WTC11 (cell line): ENCODE measurements around the gene MAP3K5. TPM values are rescaled to one million over a fixed set of nuclear protein-coding genes. Genes with fewer than 3 reads are reported as not detected.
"Not testable (repeated sequence)": the region's sequence is repeated elsewhere in the genome, so short reads cannot be mapped to it uniquely, and the experiment has no call there.

Experiments used
- ATAC-seq: fragments of 200-7000 bp; cut with Tn5 transposase; 2 replicates; pipeline ENCODE4 v1.10.0; 2021; ENCODE audit warnings: mild to moderate bottlenecking, moderate library complexity
- CTCF ChIA-PET: fragments of 300-600 bp; sonication (Branson Sonifier 250); formaldehyde crosslinking; loops from one replicate; lab custom pipeline; 2021; ENCODE audit warnings: antibody characterized with exemption; lab: Charles Lee
- POLR2A ChIA-PET: fragments of 350-600 bp; sonication (Branson Sonifier 250); formaldehyde crosslinking; loops from one replicate; lab custom pipeline; 2021; ENCODE audit warnings: antibody characterized with exemption; lab: Charles Lee
- DNase-seq: peaks from one replicate; pipeline ENCODE4 v3.0.0; 2021; ENCODE audit warnings: low spot score
- H3K27ac Mint-ChIP-seq: 2 replicates; pipeline ENCODE4 v1.8.0; 2021; ENCODE audit warnings: mixed read lengths
- H3K27me3 Mint-ChIP-seq: 2 replicates; pipeline ENCODE4 v1.8.0; 2021; ENCODE audit warnings: low read depth, mild to moderate bottlenecking, moderate library complexity, mixed read lengths
- H3K36me3 Mint-ChIP-seq: 2 replicates; pipeline ENCODE4 v1.8.0; 2021; ENCODE audit warnings: mixed read lengths
- H3K4me1 Mint-ChIP-seq: 2 replicates; pipeline ENCODE4 v1.8.0; 2022; ENCODE audit warnings: mixed read lengths
- H3K4me3 Mint-ChIP-seq: 2 replicates; pipeline ENCODE4 v1.8.0; 2021; ENCODE audit warnings: mild to moderate bottlenecking, moderate library complexity, mixed read lengths
- H3K9me3 Mint-ChIP-seq: 2 replicates; pipeline ENCODE4 v1.8.0; 2021; ENCODE audit warnings: mixed read lengths
- CREB1 ChIP-seq: sonication (generic); formaldehyde crosslinking; IDR thresholded peaks from 2 replicates; pipeline ENCODE4 v1.8.0; 2023; ENCODE audit warnings: mild to moderate bottlenecking, missing genetic modification reagents
- FOXK1 ChIP-seq: sonication (generic); formaldehyde crosslinking; IDR thresholded peaks from 2 replicates; pipeline ENCODE4 v1.8.0; 2022; ENCODE audit warnings: mild to moderate bottlenecking, moderate library complexity, missing genetic modification reagents
- IRF2 ChIP-seq: sonication (generic); formaldehyde crosslinking; IDR thresholded peaks from 2 replicates; pipeline ENCODE4 v1.8.0; 2022; ENCODE audit warnings: low read depth, missing genetic modification reagents, borderline replicate concordance
- JUN ChIP-seq: sonication (generic); formaldehyde crosslinking; IDR thresholded peaks from 2 replicates; pipeline ENCODE4 v1.8.0; 2023; ENCODE audit warnings: mild to moderate bottlenecking, missing genetic modification reagents
- MYBL2 ChIP-seq: sonication (generic); formaldehyde crosslinking; IDR thresholded peaks from 2 replicates; pipeline ENCODE4 v1.8.1; 2023; ENCODE audit warnings: mild to moderate bottlenecking, moderate library complexity, missing genetic modification reagents
- NR1H2 ChIP-seq: sonication (generic); formaldehyde crosslinking; IDR thresholded peaks from 2 replicates; pipeline ENCODE4 v1.9.0; 2021; ENCODE audit warnings: mild to moderate bottlenecking, moderate library complexity, missing genetic modification reagents
- PRRX2 ChIP-seq: fragments of 250-450 bp; sonication (Bioruptor Pico); IDR thresholded peaks from 2 replicates; pipeline ENCODE4 v1.8.0; 2021; ENCODE audit warnings: mild to moderate bottlenecking
- RORB ChIP-seq: fragments of 250-450 bp; sonication (Bioruptor Pico); IDR thresholded peaks from 2 replicates; pipeline ENCODE4 v1.9.0; 2021; ENCODE audit warnings: mild to moderate bottlenecking
- TEAD1 ChIP-seq: sonication (generic); formaldehyde crosslinking; IDR thresholded peaks from 2 replicates; pipeline ENCODE4 v1.8.0; 2022; ENCODE audit warnings: mild to moderate bottlenecking, missing genetic modification reagents
- TP53 ChIP-seq: sonication (generic); formaldehyde crosslinking; IDR thresholded peaks from 2 replicates; pipeline ENCODE4 v1.8.1; 2023; ENCODE audit warnings: mild to moderate bottlenecking, missing genetic modification reagents
- ZNF232 ChIP-seq: sonication (generic); formaldehyde crosslinking; IDR thresholded peaks from 2 replicates; pipeline ENCODE4 v1.8.0; 2022; ENCODE audit warnings: mild to moderate bottlenecking, missing genetic modification reagents
- ZNF396 ChIP-seq: fragments of 250-450 bp; sonication (Bioruptor Pico); IDR thresholded peaks from 2 replicates; pipeline ENCODE4 v1.8.0; 2021; ENCODE audit warnings: mild to moderate bottlenecking, moderate library complexity, borderline replicate concordance
- total RNA-seq: library from RNA; stranded (reverse); gene quantifications from 3 replicates; pipeline ENCODE4 v1.2.3, GENCODE V29; 2021
- TF ChIP-seq, protein P1 (sequence below): sonication (generic); formaldehyde crosslinking; IDR thresholded peaks from 2 replicates; pipeline ENCODE4 v1.8.1; 2023; ENCODE audit warnings: mild to moderate bottlenecking, moderate library complexity, missing genetic modification reagents
- TF ChIP-seq, protein P2 (sequence below): sonication (generic); formaldehyde crosslinking; IDR thresholded peaks from 2 replicates; pipeline ENCODE4 v1.8.1; 2022; ENCODE audit warnings: mild to moderate bottlenecking, missing genetic modification reagents, moderate library complexity, borderline replicate concordance
- TF ChIP-seq, protein P3 (sequence below): fragments of 250-450 bp; sonication (Bioruptor Pico); IDR thresholded peaks from 2 replicates; pipeline ENCODE4 v1.8.0; 2021; ENCODE audit warnings: mild to moderate bottlenecking
- TF ChIP-seq, protein P4 (sequence below): fragments of 250-450 bp; sonication (Bioruptor Pico); IDR thresholded peaks from 2 replicates; pipeline ENCODE4 v1.9.0; 2021; ENCODE audit warnings: mild to moderate bottlenecking
- TF ChIP-seq, protein P5 (sequence below): sonication (generic); formaldehyde crosslinking; conservative IDR thresholded peaks from 2 replicates; pipeline ENCODE4 v1.8.1; 2022; ENCODE audit warnings: mild to moderate bottlenecking, missing genetic modification reagents
- TF ChIP-seq, protein P6 (sequence below): sonication (generic); formaldehyde crosslinking; IDR thresholded peaks from 2 replicates; pipeline ENCODE4 v1.8.1; 2023; ENCODE audit warnings: mild to moderate bottlenecking, missing genetic modification reagents, moderate library complexity
- TF ChIP-seq, protein P7 (sequence below): fragments of 250-450 bp; sonication (Bioruptor Pico); IDR thresholded peaks from 2 replicates; pipeline ENCODE4 v1.9.0; 2021; ENCODE audit warnings: moderate library complexity, mild to moderate bottlenecking, inconsistent platforms, borderline replicate concordance

Gene MAP3K5
- total RNA-seq, 1 experiment from 2014 or later = 1.6 TPM

DNA sequence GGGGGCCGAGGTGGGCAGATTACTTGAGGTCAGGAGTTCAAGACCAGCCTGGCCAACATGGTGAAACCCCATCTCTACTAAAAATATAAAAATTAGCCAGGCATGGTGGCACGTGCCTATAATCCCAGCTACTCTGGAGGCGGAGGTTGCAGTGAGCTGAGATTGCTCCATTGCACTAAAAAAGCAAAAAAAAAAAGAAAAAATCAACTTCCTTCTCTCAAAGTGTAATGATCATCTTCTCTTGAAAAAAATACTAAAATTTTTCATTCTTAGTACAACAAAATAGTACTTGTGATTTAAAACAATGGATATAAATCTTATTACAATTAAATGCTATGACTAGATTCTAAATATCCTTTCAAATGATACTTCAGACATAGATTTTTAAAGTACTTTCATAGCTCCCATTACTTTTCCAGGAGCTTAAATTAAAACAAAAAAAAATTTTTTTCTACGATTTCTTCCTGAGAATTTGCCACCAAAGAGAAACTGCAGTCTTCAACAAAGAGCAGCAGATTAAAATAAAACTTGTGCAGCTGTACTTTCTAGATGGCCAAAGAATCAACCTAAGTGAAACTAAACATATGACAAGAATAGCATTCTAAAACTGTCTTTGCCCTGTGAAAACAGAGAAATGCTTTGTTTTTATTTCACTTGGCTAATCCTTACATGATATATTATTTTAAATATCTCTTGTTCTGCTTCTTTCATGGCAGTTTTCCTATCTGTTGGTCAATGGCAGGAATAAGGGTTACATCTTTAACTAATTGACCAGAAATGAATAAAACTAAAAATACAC, 75.2 kb downstream of the MAP3K5 start:
- CTCF ChIA-PET = interaction anchor here (1.3 kb wide), 1 partner anchor 73 kb away, joined by 4 read pairs; no protein-coding TSS in a partner anchor
- no peak for DNase-seq
- Mint-ChIP-seq H3K36me3 (no peaks in the 10 kb centered on the region), H3K27me3 (no peaks in the 10 kb centered on the region; the same call in 1 of the 2 replicates), H3K27ac (no peak overlapping the region), H3K4me3 (no peak overlapping the region), H3K4me1 (peaks cover 15% of the 10 kb centered on the region), H3K9me3 (peaks cover 5% of the 10 kb centered on the region; the same call in 1 of the 2 replicates)
- POLR2A ChIA-PET = no interaction called here
- ATAC-seq = no peak
- no peak for TF ChIP-seq NR1H2 (CRISPR knock-in tag)
- TF ChIP-seq, protein P1, sequence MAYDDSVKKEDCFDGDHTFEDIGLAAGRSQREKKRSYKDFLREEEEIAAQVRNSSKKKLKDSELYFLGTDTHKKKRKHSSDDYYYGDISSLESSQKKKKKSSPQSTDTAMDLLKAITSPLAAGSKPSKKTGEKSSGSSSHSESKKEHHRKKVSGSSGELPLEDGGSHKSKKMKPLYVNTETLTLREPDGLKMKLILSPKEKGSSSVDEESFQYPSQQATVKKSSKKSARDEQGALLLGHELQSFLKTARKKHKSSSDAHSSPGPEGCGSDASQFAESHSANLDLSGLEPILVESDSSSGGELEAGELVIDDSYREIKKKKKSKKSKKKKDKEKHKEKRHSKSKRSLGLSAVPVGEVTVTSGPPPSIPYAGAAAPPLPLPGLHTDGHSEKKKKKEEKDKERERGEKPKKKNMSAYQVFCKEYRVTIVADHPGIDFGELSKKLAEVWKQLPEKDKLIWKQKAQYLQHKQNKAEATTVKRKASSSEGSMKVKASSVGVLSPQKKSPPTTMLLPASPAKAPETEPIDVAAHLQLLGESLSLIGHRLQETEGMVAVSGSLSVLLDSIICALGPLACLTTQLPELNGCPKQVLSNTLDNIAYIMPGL (CRISPR knock-in tag) = no peak
- no peak for TF ChIP-seq JUN (CRISPR knock-in tag)
- no peak for TF ChIP-seq PRRX2
- TF ChIP-seq, protein P2, sequence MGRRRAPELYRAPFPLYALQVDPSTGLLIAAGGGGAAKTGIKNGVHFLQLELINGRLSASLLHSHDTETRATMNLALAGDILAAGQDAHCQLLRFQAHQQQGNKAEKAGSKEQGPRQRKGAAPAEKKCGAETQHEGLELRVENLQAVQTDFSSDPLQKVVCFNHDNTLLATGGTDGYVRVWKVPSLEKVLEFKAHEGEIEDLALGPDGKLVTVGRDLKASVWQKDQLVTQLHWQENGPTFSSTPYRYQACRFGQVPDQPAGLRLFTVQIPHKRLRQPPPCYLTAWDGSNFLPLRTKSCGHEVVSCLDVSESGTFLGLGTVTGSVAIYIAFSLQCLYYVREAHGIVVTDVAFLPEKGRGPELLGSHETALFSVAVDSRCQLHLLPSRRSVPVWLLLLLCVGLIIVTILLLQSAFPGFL (CRISPR knock-in tag) = no peak
- no peak for TF ChIP-seq ZNF396 (CRISPR knock-in tag)
- no peak for TF ChIP-seq TP53 (CRISPR knock-in tag)
- no peak for TF ChIP-seq ZNF232 (CRISPR knock-in tag)
- TF ChIP-seq, protein P3, sequence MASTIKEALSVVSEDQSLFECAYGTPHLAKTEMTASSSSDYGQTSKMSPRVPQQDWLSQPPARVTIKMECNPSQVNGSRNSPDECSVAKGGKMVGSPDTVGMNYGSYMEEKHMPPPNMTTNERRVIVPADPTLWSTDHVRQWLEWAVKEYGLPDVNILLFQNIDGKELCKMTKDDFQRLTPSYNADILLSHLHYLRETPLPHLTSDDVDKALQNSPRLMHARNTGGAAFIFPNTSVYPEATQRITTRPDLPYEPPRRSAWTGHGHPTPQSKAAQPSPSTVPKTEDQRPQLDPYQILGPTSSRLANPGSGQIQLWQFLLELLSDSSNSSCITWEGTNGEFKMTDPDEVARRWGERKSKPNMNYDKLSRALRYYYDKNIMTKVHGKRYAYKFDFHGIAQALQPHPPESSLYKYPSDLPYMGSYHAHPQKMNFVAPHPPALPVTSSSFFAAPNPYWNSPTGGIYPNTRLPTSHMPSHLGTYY (CRISPR knock-in tag) = no peak
- no peak for TF ChIP-seq FOXK1 (CRISPR knock-in tag)
- TF ChIP-seq RORB (CRISPR knock-in tag) = no peak
- TF ChIP-seq, protein P4, sequence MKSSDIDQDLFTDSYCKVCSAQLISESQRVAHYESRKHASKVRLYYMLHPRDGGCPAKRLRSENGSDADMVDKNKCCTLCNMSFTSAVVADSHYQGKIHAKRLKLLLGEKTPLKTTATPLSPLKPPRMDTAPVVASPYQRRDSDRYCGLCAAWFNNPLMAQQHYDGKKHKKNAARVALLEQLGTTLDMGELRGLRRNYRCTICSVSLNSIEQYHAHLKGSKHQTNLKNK = no peak
- TF ChIP-seq, protein P5, sequence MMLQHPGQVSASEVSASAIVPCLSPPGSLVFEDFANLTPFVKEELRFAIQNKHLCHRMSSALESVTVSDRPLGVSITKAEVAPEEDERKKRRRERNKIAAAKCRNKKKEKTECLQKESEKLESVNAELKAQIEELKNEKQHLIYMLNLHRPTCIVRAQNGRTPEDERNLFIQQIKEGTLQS (CRISPR knock-in tag) = no peak
- TF ChIP-seq, protein P6, sequence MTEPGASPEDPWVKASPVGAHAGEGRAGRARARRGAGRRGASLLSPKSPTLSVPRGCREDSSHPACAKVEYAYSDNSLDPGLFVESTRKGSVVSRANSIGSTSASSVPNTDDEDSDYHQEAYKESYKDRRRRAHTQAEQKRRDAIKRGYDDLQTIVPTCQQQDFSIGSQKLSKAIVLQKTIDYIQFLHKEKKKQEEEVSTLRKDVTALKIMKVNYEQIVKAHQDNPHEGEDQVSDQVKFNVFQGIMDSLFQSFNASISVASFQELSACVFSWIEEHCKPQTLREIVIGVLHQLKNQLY (CRISPR knock-in tag) = no peak

DNA sequence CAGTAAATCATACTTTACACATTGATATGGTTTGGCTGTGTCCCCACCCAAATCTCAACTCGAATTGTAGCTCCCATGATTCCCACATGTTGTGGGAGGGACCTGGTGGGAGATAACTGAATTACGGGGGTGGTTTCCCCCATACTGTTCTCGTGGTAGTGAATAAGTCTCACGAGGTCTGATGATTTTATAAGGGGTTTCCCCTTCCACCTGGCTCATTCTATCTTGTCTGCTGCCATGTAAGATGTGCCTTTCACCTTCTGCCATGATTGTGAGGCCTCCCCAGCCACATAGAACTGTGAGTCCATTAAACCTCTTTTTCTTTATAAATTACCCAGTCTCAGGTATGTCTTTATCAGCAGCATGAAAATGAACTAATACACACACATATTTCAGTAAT, 79.6 kb downstream of the MAP3K5 start:
- DNase-seq, H3K4me3 Mint-ChIP-seq, ATAC-seq, POLR2A ChIA-PET, H3K36me3 Mint-ChIP-seq, H3K27ac Mint-ChIP-seq, H3K4me1 Mint-ChIP-seq, H3K27me3 Mint-ChIP-seq, H3K9me3 Mint-ChIP-seq: not testable (repeated sequence)
- CTCF ChIA-PET = interaction anchor here (1.3 kb wide), 1 partner anchor 382 kb away, joined by 3 read pairs; no protein-coding TSS in a partner anchor

DNA sequence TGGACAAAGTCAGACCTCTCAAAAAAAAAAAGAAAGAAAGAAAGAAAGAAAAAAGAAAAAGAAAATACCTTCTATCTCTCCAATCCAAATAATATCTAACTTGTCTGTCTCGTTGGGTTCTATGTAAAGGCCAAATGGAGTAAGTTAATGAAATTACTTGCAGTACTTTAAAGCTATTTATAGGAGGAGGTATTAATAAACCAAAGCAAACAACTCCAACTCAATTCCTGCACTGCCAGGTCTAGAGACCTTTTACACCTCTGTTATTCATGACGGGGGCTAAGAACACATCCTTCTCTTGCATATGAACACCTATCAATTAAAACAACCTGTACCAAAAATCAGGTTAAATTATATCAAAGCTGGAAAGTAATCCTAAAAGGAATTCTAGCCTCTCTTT, 80.6 kb downstream of the MAP3K5 start:
- ATAC-seq (no peak), DNase-seq (no peak)
- H3K4me1 Mint-ChIP-seq = no peaks in the 10 kb centered on the region
- ChIA-PET CTCF (interaction anchor here (0.8 kb wide), 1 partner anchor 81 kb away, joined by 3 read pairs; the partner anchor contains the start of gene MAP3K5), POLR2A (no interaction called here)
- no peaks in the 10 kb centered on the region for H3K36me3 Mint-ChIP-seq
- no peak overlapping the region for H3K4me3 Mint-ChIP-seq
- H3K27ac Mint-ChIP-seq = no peak overlapping the region
- TF ChIP-seq ZNF396 (CRISPR knock-in tag) (no peak), MYBL2 (CRISPR knock-in tag) (no peak), IRF2 (CRISPR knock-in tag) (no peak), TEAD1 (no peak), CREB1 (CRISPR knock-in tag) (no peak)
- TF ChIP-seq, protein P7, sequence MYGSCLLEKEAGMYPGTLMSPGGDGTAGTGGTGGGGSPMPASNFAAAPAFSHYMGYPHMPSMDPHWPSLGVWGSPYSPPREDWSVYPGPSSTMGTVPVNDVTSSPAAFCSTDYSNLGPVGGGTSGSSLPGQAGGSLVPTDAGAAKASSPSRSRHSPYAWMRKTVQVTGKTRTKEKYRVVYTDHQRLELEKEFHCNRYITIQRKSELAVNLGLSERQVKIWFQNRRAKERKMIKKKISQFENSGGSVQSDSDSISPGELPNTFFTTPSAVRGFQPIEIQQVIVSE (CRISPR knock-in tag) = no peak
- TF ChIP-seq, protein P4 = no peak
- H3K9me3 Mint-ChIP-seq = no peaks in the 10 kb centered on the region
- no peaks in the 10 kb centered on the region; the same call in 1 of the 2 replicates for H3K27me3 Mint-ChIP-seq
